Skeletal muscle tissue (tissue), 4 donors: ENCODE measurements around the gene RASA3. TPM values are rescaled to one million over a fixed set of nuclear protein-coding genes. Genes with fewer than 3 reads are reported as not detected.
A peak's percentile ranks its signal among the peaks of the same experiment; 100 is the strongest.

Experiments used
- H3K27ac ChIP-seq: one replicate; pipeline ENCODE4 v1.7.0; 2013; ENCODE audit warnings: mild to moderate bottlenecking, low read depth, low read length, inconsistent platforms
- H3K27me3 ChIP-seq, 3 donors: one replicate each; pipeline ENCODE4 v1.7.0; 2013; ENCODE audit warnings: low read length in 3 of 3; ENCODE audit not compliant: control insufficient read depth in 3 of 3, insufficient read depth in 3 of 3
- H3K36me3 ChIP-seq, 3 donors: one replicate each; pipeline ENCODE4 v1.7.0; 2013; ENCODE audit warnings: low read length in 3 of 3; ENCODE audit not compliant: control insufficient read depth in 3 of 3, insufficient read depth in 3 of 3
- H3K4me1 ChIP-seq, 3 donors: one replicate each; pipeline ENCODE4 v1.7.0; 2013; ENCODE audit warnings: low read length in 3 of 3, mild to moderate bottlenecking in 3 of 3; ENCODE audit not compliant: control insufficient read depth in 3 of 3, insufficient read depth in 3 of 3
- H3K4me3 ChIP-seq, 3 donors: one replicate each; pipeline ENCODE4 v1.7.0; 2013; ENCODE audit warnings: low read length in 3 of 3
- H3K9ac ChIP-seq, 3 donors: one replicate each; pipeline ENCODE4 v1.7.0; 2013; ENCODE audit warnings: low read length in 3 of 3, mild to moderate bottlenecking in 3 of 3, moderate library complexity in 2 of 3, low read depth in 1 of 3
- H3K9me3 ChIP-seq, 3 donors: one replicate each; pipeline ENCODE4 v1.7.0; 2013; ENCODE audit warnings: low read length in 3 of 3; ENCODE audit not compliant: control insufficient read depth in 3 of 3
- total RNA-seq: library from RNA; depleted of rRNA; stranded (reverse); fragments of >200 nt; gene quantifications from one replicate; pipeline ENCODE4 v1.2.3, GENCODE V29; 2014
- donor health status: Osteomylitis.

RASA3 gene
- total RNA-seq, 1 donor from 2014 or later, result 14.1 TPM

GRCh38 chr13:114065926-114066774 is 66.3 kb downstream of the RASA3 start:
- Histone ChIP-seq H3K4me3 (peak overlapping the region in 1 of 3 donors; percentile 76), H3K9ac (peak overlapping the region; percentile 79 to 85 (median 84)), H3K36me3 (no peaks in the 10 kb centered on the region), H3K27me3 (no peaks in the 10 kb centered on the region), H3K27ac (peak overlapping the region; percentile 97), H3K9me3 (no peaks in the 10 kb centered on the region), H3K4me1 (peaks cover 47 to 62% (median 56%) of the 10 kb centered on the region in 3 donors)

GRCh38 chr13:114065141-114065925 is 67.1 kb downstream of the RASA3 start:
- no peaks in the 10 kb centered on the region for H3K27me3 ChIP-seq
- peak overlapping the region; percentile 79 to 85 (median 84) for H3K9ac ChIP-seq
- H3K36me3 ChIP-seq, result no peaks in the 10 kb centered on the region
- no peaks in the 10 kb centered on the region for H3K9me3 ChIP-seq
- H3K27ac ChIP-seq, result peak overlapping the region; percentile 97
- H3K4me1 ChIP-seq, result peaks cover 51 to 63% (median 58%) of the 10 kb centered on the region in 3 donors
- H3K4me3 ChIP-seq, result peak overlapping the region; percentile 70 to 76 (median 72)

- peak overlapping the region; percentile 70 to 76 (median 72) for H3K4me3 ChIP-seq
- H3K27me3 ChIP-seq, result no peaks in the 10 kb centered on the region
- no peaks in the 10 kb centered on the region for H3K36me3 ChIP-seq
- H3K9ac ChIP-seq, result peak overlapping the region; percentile 79 to 85 (median 84)
- H3K9me3 ChIP-seq, result no peaks in the 10 kb centered on the region
- peak overlapping the region; percentile 97 for H3K27ac ChIP-seq
- H3K4me1 ChIP-seq, result peaks cover 58 to 70% (median 64%) of the 10 kb centered on the region in 3 donors
Observed at GRCh38 chr13:114064450-114065140, 67.8 kb downstream of the RASA3 start.

- Histone ChIP-seq H3K4me1 (peaks cover 56 to 71% (median 60%) of the 10 kb centered on the region in 3 donors), H3K9ac (peak overlapping the region; percentile 79 to 85 (median 84)), H3K4me3 (peak overlapping the region; percentile 70 to 76 (median 72)), H3K9me3 (no peaks in the 10 kb centered on the region), H3K36me3 (peaks cover 0 to 2% (median 0%) of the 10 kb centered on the region in 3 donors), H3K27ac (peak overlapping the region; percentile 97), H3K27me3 (no peaks in the 10 kb centered on the region)
Observed at GRCh38 chr13:114063545-114064449, 68.6 kb downstream of the RASA3 start.

- H3K9ac ChIP-seq, result no peak overlapping the region
- peaks cover 51 to 71% (median 54%) of the 10 kb centered on the region in 3 donors for H3K4me1 ChIP-seq
- peaks cover 0 to 2% (median 0%) of the 10 kb centered on the region in 3 donors for H3K36me3 ChIP-seq
- no peak overlapping the region for H3K4me3 ChIP-seq
- H3K27ac ChIP-seq, result peak overlapping the region; percentile 28
- H3K9me3 ChIP-seq, result no peaks in the 10 kb centered on the region
- no peaks in the 10 kb centered on the region for H3K27me3 ChIP-seq
Observed at GRCh38 chr13:114062754-114063153, 69.7 kb downstream of the RASA3 start.

GRCh38 chr13:114062341-114062740 is 70.1 kb downstream of the RASA3 start:
- Histone ChIP-seq H3K27ac (peak overlapping the region; percentile 28), H3K9me3 (no peaks in the 10 kb centered on the region), H3K36me3 (peaks cover 0 to 2% (median 0%) of the 10 kb centered on the region in 3 donors), H3K9ac (no peak overlapping the region), H3K4me3 (no peak overlapping the region), H3K4me1 (peaks cover 55 to 71% (median 56%) of the 10 kb centered on the region in 3 donors), H3K27me3 (no peaks in the 10 kb centered on the region)

GRCh38 chr13:114061744-114062143 is 70.7 kb downstream of the RASA3 start:
- no peaks in the 10 kb centered on the region for H3K27me3 ChIP-seq
- H3K9ac ChIP-seq, result no peak overlapping the region
- peaks cover 0 to 4% (median 0%) of the 10 kb centered on the region in 3 donors for H3K36me3 ChIP-seq
- no peak overlapping the region for H3K4me3 ChIP-seq
- H3K27ac ChIP-seq, result no peak overlapping the region
- H3K9me3 ChIP-seq, result no peaks in the 10 kb centered on the region
- peaks cover 58 to 73% (median 58%) of the 10 kb centered on the region in 3 donors for H3K4me1 ChIP-seq

GRCh38 chr13:114061047-114061446 is 71.4 kb downstream of the RASA3 start:
- H3K9ac ChIP-seq, result no peak overlapping the region
- H3K4me1 ChIP-seq, result peaks cover 52 to 69% (median 55%) of the 10 kb centered on the region in 3 donors

More at GRCh38 chr13:114061047-114061446, 71.4 kb downstream of the RASA3 start:
- H3K36me3 ChIP-seq, result peaks cover 1 to 4% (median 2%) of the 10 kb centered on the region in 3 donors
- H3K27me3 ChIP-seq, result no peaks in the 10 kb centered on the region
- H3K4me3 ChIP-seq, result no peak overlapping the region
- H3K27ac ChIP-seq, result no peak overlapping the region
- H3K9me3 ChIP-seq, result no peaks in the 10 kb centered on the region
